Activated CD4-positive, alpha-beta T cell treated with anti-CD3 and anti-CD28 coated beads, Interleukin-2, amount 50 U/mL, for 24 hours (primary cell): ENCODE data around the gene PATE3.

Experiments used
- DNase-seq, 2 donors: peaks; one replicate each; pipeline ENCODE4 v3.0.0-alpha.2; 2020; ENCODE audit warnings: low read depth in 1 of 2, low spot score in 1 of 2

Gene PATE3

GRCh38 chr11:125787827-125788226 is at the start of gene PATE3:
Gene PATE3, plus strand, starts transcription at chr11:125788127. Its CDS starts 25 bp downstream, at chr11:125788152.
- no peak for DNase-seq

GRCh38 chr11:125740617-125741016 is 47.3 kb upstream of the PATE3 start:
- DNase-seq = no peak

GRCh38 chr11:125743681-125744080 is 44.2 kb upstream of the PATE3 start:
- no peak for DNase-seq

- DNase-seq = no peak
Observed at GRCh38 chr11:125745979-125746378, 41.9 kb upstream of the PATE3 start, which contains the start of gene PATE1. Gene PATE1, plus strand, starts transcription at chr11:125746279. Its CDS starts 26 bp downstream, at chr11:125746305.

- no peak for DNase-seq
Observed at GRCh38 chr11:125750629-125751028, 37.3 kb upstream of the PATE3 start.

- no peak for DNase-seq
Observed at GRCh38 chr11:125756050-125756449, 31.9 kb upstream of the PATE3 start.

GRCh38 chr11:125762445-125762844 is 25.5 kb upstream of the PATE3 start:
- DNase-seq = no peak

GRCh38 chr11:125763483-125763882 is 24.4 kb upstream of the PATE3 start:
- DNase-seq = no peak

GRCh38 chr11:125766251-125766650 is 21.7 kb upstream of the PATE3 start:
- no peak for DNase-seq

GRCh38 chr11:125768336-125769046 is 19.4 kb upstream of the PATE3 start:
- DNase-seq = no peak

GRCh38 chr11:125770583-125770982 is 17.3 kb upstream of the PATE3 start:
- no peak for DNase-seq

- no peak for DNase-seq
Observed at GRCh38 chr11:125772834-125773505, 15.0 kb upstream of the PATE3 start.

- no peak for DNase-seq
Observed at GRCh38 chr11:125773516-125773915, 14.4 kb upstream of the PATE3 start.

- DNase-seq = no peak
Observed at GRCh38 chr11:125777309-125777708, 10.6 kb upstream of the PATE3 start.

GRCh38 chr11:125778728-125779127 is 9.2 kb upstream of the PATE3 start, which contains the start of gene PATE2:
Gene PATE2, minus strand, starts transcription at chr11:125778828. Its CDS starts 55 bp downstream, at chr11:125778773.
- no peak for DNase-seq

GRCh38 chr11:125784678-125785077 is 3.2 kb upstream of the PATE3 start:
- DNase-seq = no peak

- no peak for DNase-seq
Observed at GRCh38 chr11:125790825-125791224, 2.9 kb downstream of the PATE3 start.

- no peak for DNase-seq
Observed at GRCh38 chr11:125797641-125798040, 9.7 kb downstream of the PATE3 start.

GRCh38 chr11:125799808-125800207 is 11.9 kb downstream of the PATE3 start:
- no peak for DNase-seq

- no peak for DNase-seq
Observed at GRCh38 chr11:125802387-125802786, 14.5 kb downstream of the PATE3 start.

GRCh38 chr11:125807909-125808308 is 20.0 kb downstream of the PATE3 start:
- no peak for DNase-seq

- DNase-seq = no peak
Observed at GRCh38 chr11:125833016-125833415, 45.1 kb downstream of the PATE3 start, which contains the start of gene PATE4. Gene PATE4, plus strand, starts transcription at chr11:125833316. Its CDS starts 44 bp downstream, at chr11:125833360.
